ENCODE results near the gene RTF1.

Gene RTF1

GRCh38 chr15:41473418-41473817 lies 56.5 kb downstream of the RTF1 start:
- no peaks in the 10 kb centered on the region for H3K79me2 ChIP-seq (ENCODE audit: insufficient read depth, low read length)
- no peaks in the 10 kb centered on the region for H3K9me2 ChIP-seq (ENCODE audit: low read depth, low read length)
- H3K27ac ChIP-seq (ENCODE audit: low read depth, low read length, poor library complexity, severe bottlenecking) = no peak overlapping the region
- H3F3A ChIP-seq (ENCODE audit: insufficient read depth, low read length) = no peaks in the 10 kb centered on the region
- no peak overlapping the region for H3K4me2 ChIP-seq (ENCODE audit: low read length)
- peaks cover 73% of the 10 kb centered on the region for H3K36me3 ChIP-seq (ENCODE audit: insufficient read depth, low read length)
- TF ChIP-seq EZH2 (IDR thresholded peaks at IDR 0.05; ENCODE audit: borderline replicate concordance, low read length) = no peak
- no peak for TF ChIP-seq CTCF (IDR thresholded peaks at IDR 0.05; ENCODE audit: low read length)
- H3K9ac ChIP-seq (ENCODE audit: low read length) = no peak overlapping the region
- no peaks in the 10 kb centered on the region for H4K20me1 ChIP-seq (ENCODE audit: insufficient read depth, low read length)
- no peak overlapping the region for H3K4me3 ChIP-seq (ENCODE audit: low read depth, low read length, poor library complexity, severe bottlenecking)
- H3K9me3 ChIP-seq (ENCODE audit: low read length) = no peaks in the 10 kb centered on the region
- H3K4me1 ChIP-seq (ENCODE audit: insufficient read depth, low read length, severe bottlenecking) = no peaks in the 10 kb centered on the region
- no peak overlapping the region for H2AFZ ChIP-seq (ENCODE audit: low read length)
- no peaks in the 10 kb centered on the region for H3K27me3 ChIP-seq (ENCODE audit: insufficient read depth, low read length)

- Histone ChIP-seq H3F3A (ENCODE audit: insufficient read depth, low read length) (no peaks in the 10 kb centered on the region), H3K36me3 (ENCODE audit: insufficient read depth, low read length) (peaks cover 74% of the 10 kb centered on the region), H3K9ac (ENCODE audit: low read length) (no peak overlapping the region), H2AFZ (ENCODE audit: low read length) (no peak overlapping the region), H3K79me2 (ENCODE audit: insufficient read depth, low read length) (no peaks in the 10 kb centered on the region), H3K4me3 (ENCODE audit: low read depth, low read length, poor library complexity, severe bottlenecking) (no peak overlapping the region), H3K4me1 (ENCODE audit: insufficient read depth, low read length, severe bottlenecking) (no peaks in the 10 kb centered on the region), H3K9me2 (ENCODE audit: low read depth, low read length) (no peaks in the 10 kb centered on the region), H4K20me1 (ENCODE audit: insufficient read depth, low read length) (no peaks in the 10 kb centered on the region), H3K27me3 (ENCODE audit: insufficient read depth, low read length) (no peaks in the 10 kb centered on the region), H3K27ac (ENCODE audit: low read depth, low read length, poor library complexity, severe bottlenecking) (no peak overlapping the region), H3K4me2 (ENCODE audit: low read length) (no peak overlapping the region), H3K9me3 (ENCODE audit: low read length) (no peaks in the 10 kb centered on the region)
- TF ChIP-seq CTCF (IDR thresholded peaks at IDR 0.05; ENCODE audit: low read length) = no peak
- no peak for TF ChIP-seq EZH2 (IDR thresholded peaks at IDR 0.05; ENCODE audit: borderline replicate concordance, low read length)
Measured at GRCh38 chr15:41474436-41474835, 57.5 kb downstream of the RTF1 start.

GRCh38 chr15:41474941-41475340 lies 58.0 kb downstream of the RTF1 start:
- Histone ChIP-seq H3K79me2 (ENCODE audit: insufficient read depth, low read length) (no peaks in the 10 kb centered on the region), H3K27me3 (ENCODE audit: insufficient read depth, low read length) (no peaks in the 10 kb centered on the region), H3K9me2 (ENCODE audit: low read depth, low read length) (no peaks in the 10 kb centered on the region), H3K4me2 (ENCODE audit: low read length) (no peak overlapping the region), H2AFZ (ENCODE audit: low read length) (no peak overlapping the region), H3K9ac (ENCODE audit: low read length) (no peak overlapping the region), H3K4me3 (ENCODE audit: low read depth, low read length, poor library complexity, severe bottlenecking) (no peak overlapping the region), H3K9me3 (ENCODE audit: low read length) (no peaks in the 10 kb centered on the region), H3K36me3 (ENCODE audit: insufficient read depth, low read length) (peaks cover 74% of the 10 kb centered on the region), H3K4me1 (ENCODE audit: insufficient read depth, low read length, severe bottlenecking) (no peaks in the 10 kb centered on the region), H3F3A (ENCODE audit: insufficient read depth, low read length) (no peaks in the 10 kb centered on the region), H3K27ac (ENCODE audit: low read depth, low read length, poor library complexity, severe bottlenecking) (no peak overlapping the region), H4K20me1 (ENCODE audit: insufficient read depth, low read length) (no peaks in the 10 kb centered on the region)
- TF ChIP-seq CTCF (IDR thresholded peaks at IDR 0.05; ENCODE audit: low read length) (no peak), EZH2 (IDR thresholded peaks at IDR 0.05; ENCODE audit: borderline replicate concordance, low read length) (no peak)

All from OCI-LY1 (cell line).